GM18517 (cell line): Measurements from ENCODE around the gene SETD9.
A peak's percentile ranks its signal among the peaks of the same experiment; 100 is the strongest.

Experiments used
- ATAC-seq: cut with Tn5 transposase; IDR thresholded peaks from one replicate; pipeline ENCODE4 v1.9.1; 2021; ENCODE audit warnings: mild to moderate bottlenecking, moderate library complexity; ENCODE audit not compliant: unreplicated experiment

The SETD9 gene

GRCh38 chr5:56922922-56923321 lies 13.5 kb downstream of the SETD9 start:
- ATAC-seq = no peak

GRCh38 chr5:56934325-56934724 lies 24.9 kb downstream of the SETD9 start:
- ATAC-seq = no peak

GRCh38 chr5:56938858-56939257 lies 29.5 kb downstream of the SETD9 start:
- ATAC-seq = no peak

- no peak for ATAC-seq
Observed at GRCh38 chr5:56941981-56942380, 32.6 kb downstream of the SETD9 start.

- ATAC-seq = no peak
Observed at GRCh38 chr5:56947052-56947451, 37.7 kb downstream of the SETD9 start.

- peak; percentile 41 for ATAC-seq
Observed at GRCh38 chr5:56950626-56951125, 41.3 kb downstream of the SETD9 start.

- peak; percentile 45 for ATAC-seq
Observed at GRCh38 chr5:56951126-56951945, 41.9 kb downstream of the SETD9 start.

GRCh38 chr5:56951946-56952691 lies 42.7 kb downstream of the SETD9 start, which contains the start of gene MIER3:
TSS of gene MIER3 (minus strand) at chr5:56952123. CDS start at chr5:56952102, 21 bp downstream.
- ATAC-seq = peak; percentile 86

- ATAC-seq = no peak
Observed at GRCh38 chr5:56954262-56954661, 44.9 kb downstream of the SETD9 start.

GRCh38 chr5:56958595-56958994 lies 49.2 kb downstream of the SETD9 start:
- no peak for ATAC-seq

- no peak for ATAC-seq
Observed at GRCh38 chr5:56959326-56959725, 49.9 kb downstream of the SETD9 start.

- no peak for ATAC-seq
Observed at GRCh38 chr5:56961746-56962145, 52.4 kb downstream of the SETD9 start.

GRCh38 chr5:56962286-56962685 lies 52.9 kb downstream of the SETD9 start:
- no peak for ATAC-seq

GRCh38 chr5:56963246-56963645 lies 53.9 kb downstream of the SETD9 start:
- ATAC-seq = no peak

- ATAC-seq = no peak
Observed at GRCh38 chr5:56964173-56964572, 54.8 kb downstream of the SETD9 start.
